ENCODE results near the gene HOXD9.

DNA sequence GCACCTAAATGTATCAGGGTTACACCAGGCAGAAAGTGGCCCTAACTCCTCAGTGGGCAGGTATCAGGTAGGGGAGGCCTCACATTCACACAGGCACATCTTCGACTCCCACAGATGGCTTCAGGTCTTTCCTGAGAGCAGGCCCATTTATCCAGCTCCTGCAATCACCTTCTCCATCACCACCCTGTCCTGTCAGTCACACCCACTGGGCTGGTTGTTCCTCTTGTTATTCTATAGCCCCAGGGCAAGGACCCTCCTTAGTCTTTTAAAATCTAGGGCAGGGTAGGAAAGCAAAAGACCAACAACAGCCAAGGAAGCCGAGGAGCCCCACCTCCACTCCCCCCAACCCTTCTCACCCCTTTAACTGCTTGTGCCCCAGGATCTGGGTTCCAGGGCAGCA, 19.8 kb downstream of the HOXD9 start:
- TF ChIP-seq CTCF (IDR thresholded peaks at IDR 0.05): no peak
- TF ChIP-seq POLR2A (IDR thresholded peaks at IDR 0.05): no peak
- no peak for TF ChIP-seq POLR2AphosphoS5 (IDR thresholded peaks at IDR 0.05)
- no peak for TF ChIP-seq EP300 (IDR thresholded peaks at IDR 0.05; ENCODE audit: low read depth)

Data from transverse colon (tissue), 4 donors.